HUES6 (cell line): Measurements from ENCODE around the gene COX4I2.

Experiments
- H3K27ac ChIP-seq: 2 replicates; pipeline ENCODE4 v1.7.0; 2013; ENCODE audit warnings: low read depth, mild to moderate bottlenecking, low read length, inconsistent platforms
- H3K27me3 ChIP-seq: 2 replicates; pipeline ENCODE4 v1.6.1; 2013; ENCODE audit warnings: low read length; ENCODE audit not compliant: control insufficient read depth, insufficient read depth
- H3K36me3 ChIP-seq: 2 replicates; pipeline ENCODE4 v1.6.1; 2013; ENCODE audit warnings: low read length; ENCODE audit not compliant: control insufficient read depth, insufficient read depth
- H3K4me1 ChIP-seq: 2 replicates; pipeline ENCODE4 v1.6.1; 2013; ENCODE audit warnings: low read length; ENCODE audit not compliant: control insufficient read depth, insufficient read depth
- H3K4me3 ChIP-seq: 2 replicates; pipeline ENCODE4 v1.5.1; 2013; ENCODE audit warnings: low read depth, low read length
- H3K9ac ChIP-seq: one replicate; pipeline ENCODE4 v1.6.1; 2013; ENCODE audit warnings: mild to moderate bottlenecking, low read length
- H3K9me3 ChIP-seq: 2 replicates; pipeline ENCODE4 v1.6.1; 2013; ENCODE audit warnings: low read depth, low read length; ENCODE audit not compliant: control insufficient read depth, insufficient read depth

The COX4I2 gene

GRCh38 chr20:31679357-31680285 lies 41.9 kb downstream of the COX4I2 start:
- H3K36me3 ChIP-seq: peaks cover 27% of the 10 kb centered on the region
- H3K9ac ChIP-seq: peak overlapping the region; percentile 21
- peaks cover 48% of the 10 kb centered on the region for H3K4me1 ChIP-seq
- no peak overlapping the region for H3K4me3 ChIP-seq
- H3K27me3 ChIP-seq: no peaks in the 10 kb centered on the region
- H3K27ac ChIP-seq: no peak overlapping the region
- H3K9me3 ChIP-seq: no peaks in the 10 kb centered on the region

- peaks cover 42% of the 10 kb centered on the region for H3K4me1 ChIP-seq
- peaks cover 26% of the 10 kb centered on the region for H3K36me3 ChIP-seq
- no peak overlapping the region for H3K4me3 ChIP-seq
- H3K27ac ChIP-seq: no peak overlapping the region
- H3K9me3 ChIP-seq: no peaks in the 10 kb centered on the region
- peak overlapping the region; percentile 21 for H3K9ac ChIP-seq
- no peaks in the 10 kb centered on the region for H3K27me3 ChIP-seq
These were observed 42.8 kb downstream of the COX4I2 start for GRCh38 chr20:31680286-31681127.

- H3K4me3 ChIP-seq: no peak overlapping the region
- no peak overlapping the region for H3K9ac ChIP-seq
- H3K4me1 ChIP-seq: peaks cover 42% of the 10 kb centered on the region
- no peaks in the 10 kb centered on the region for H3K27me3 ChIP-seq
- H3K27ac ChIP-seq: no peak overlapping the region
- peaks cover 27% of the 10 kb centered on the region for H3K36me3 ChIP-seq
- H3K9me3 ChIP-seq: no peaks in the 10 kb centered on the region
These were observed 43.5 kb downstream of the COX4I2 start for GRCh38 chr20:31681128-31681727.

GRCh38 chr20:31681769-31682168 lies 44.1 kb downstream of the COX4I2 start:
- Histone ChIP-seq H3K4me3 (no peak overlapping the region), H3K27me3 (no peaks in the 10 kb centered on the region), H3K9ac (no peak overlapping the region), H3K4me1 (peaks cover 38% of the 10 kb centered on the region), H3K36me3 (peaks cover 29% of the 10 kb centered on the region), H3K9me3 (no peaks in the 10 kb centered on the region), H3K27ac (no peak overlapping the region)

- H3K27ac ChIP-seq: no peak overlapping the region
These were observed 44.6 kb downstream of the COX4I2 start for GRCh38 chr20:31682352-31682751.

GRCh38 chr20:31682927-31683326 lies 45.2 kb downstream of the COX4I2 start:
- no peak overlapping the region for H3K27ac ChIP-seq
- no peak overlapping the region for H3K4me3 ChIP-seq
- no peaks in the 10 kb centered on the region for H3K9me3 ChIP-seq
- H3K36me3 ChIP-seq: peaks cover 33% of the 10 kb centered on the region
- H3K27me3 ChIP-seq: no peaks in the 10 kb centered on the region
- H3K4me1 ChIP-seq: peaks cover 36% of the 10 kb centered on the region
- H3K9ac ChIP-seq: no peak overlapping the region

More at GRCh38 chr20:31682352-31682751, 44.6 kb downstream of the COX4I2 start:
- Histone ChIP-seq H3K9ac (no peak overlapping the region), H3K36me3 (peaks cover 33% of the 10 kb centered on the region), H3K27me3 (no peaks in the 10 kb centered on the region), H3K4me1 (peaks cover 37% of the 10 kb centered on the region), H3K4me3 (no peak overlapping the region), H3K9me3 (no peaks in the 10 kb centered on the region)

- H3K9me3 ChIP-seq: no peaks in the 10 kb centered on the region
- H3K4me1 ChIP-seq: peaks cover 21% of the 10 kb centered on the region
- no peak overlapping the region for H3K9ac ChIP-seq
- H3K27me3 ChIP-seq: no peaks in the 10 kb centered on the region
- no peak overlapping the region for H3K4me3 ChIP-seq
- H3K27ac ChIP-seq: no peak overlapping the region
- peaks cover 30% of the 10 kb centered on the region for H3K36me3 ChIP-seq
These were observed 46.7 kb downstream of the COX4I2 start for GRCh38 chr20:31684153-31685015.

- peaks cover 10% of the 10 kb centered on the region; the same call in 1 of the 2 replicates for H3K4me1 ChIP-seq
- no peak overlapping the region for H3K9ac ChIP-seq
- H3K27me3 ChIP-seq: no peaks in the 10 kb centered on the region
- no peaks in the 10 kb centered on the region for H3K9me3 ChIP-seq
- peaks cover 24% of the 10 kb centered on the region for H3K36me3 ChIP-seq
- H3K27ac ChIP-seq: 0 out of 2 replicates have a peak overlapping the region, but pooled peaks have one; percentile 2
- H3K4me3 ChIP-seq: no peak overlapping the region
These were observed 48.3 kb downstream of the COX4I2 start for GRCh38 chr20:31685853-31686643.

GRCh38 chr20:31687777-31688176 lies 50.1 kb downstream of the COX4I2 start:
- H3K4me3 ChIP-seq: no peak overlapping the region
- H3K9me3 ChIP-seq: no peaks in the 10 kb centered on the region
- H3K27ac ChIP-seq: no peak overlapping the region
- no peaks in the 10 kb centered on the region for H3K27me3 ChIP-seq
- H3K4me1 ChIP-seq: peaks cover 20% of the 10 kb centered on the region
- H3K36me3 ChIP-seq: peaks cover 24% of the 10 kb centered on the region
- no peak overlapping the region for H3K9ac ChIP-seq
